ENCODE data around the gene ZNF280C. TPM values are rescaled to one million over a fixed set of nuclear protein-coding genes. Genes with fewer than 3 reads are reported as not detected.

ZNF280C gene
- total and polyA plus RNA-seq, 2 of the 13 experiments (the other 11 are each of a cell fraction or from before 2014, with no cell fraction given): 3.0 to 3.3 TPM

GRCh38 chrX:130260316-130260715, 8.4 kb downstream of the ZNF280C start:
- H3K9me3 ChIP-seq (ENCODE audit: low read length): no peaks in the 10 kb centered on the region
- H3K4me2 ChIP-seq (ENCODE audit: low read depth, low read length): no peak overlapping the region
- no peak overlapping the region for H3K27ac ChIP-seq (ENCODE audit: extremely low read length, insufficient read depth, low read length)
- POLR2A ChIA-PET: no interaction called here
- H3K27me3 ChIP-seq (ENCODE audit: control insufficient read depth in 1 of 2, insufficient read depth in 2 of 2, low read length in 2 of 2): no peaks in the 10 kb centered on the region
- WGBS (ENCODE audit: low lambda C conversion rate): 86% methylated on average over 2 of the region's 2 CpGs
- BruUV-seq (replicated peaks): no TSS peak
- in situ Hi-C loops (cut with HindIII; ENCODE audit: extremely low pct_ligation_motif_present, low pct_unique_long_range_greater_than_20kb) (no loop called here), intact Hi-C loops (cut with micrococcal nuclease; ENCODE audit: unreplicated experiment) (no loop called here)
- H3K4me3 ChIP-seq (replicated peaks in 1 of 3; ENCODE audit: insufficient read depth in 1 of 3, low read depth in 2 of 3, low read length in 3 of 3): no peak overlapping the region
- TF ChIP-seq ZNF232 (CRISPR knock-in tag; IDR thresholded peaks at IDR 0.05; ENCODE audit: borderline replicate concordance) (no peak), ZC3H13 (CRISPR knock-in tag; IDR thresholded peaks at IDR 0.05) (no peak), GABPB1 (CRISPR knock-in tag; IDR thresholded peaks at IDR 0.05) (no peak), THAP11 (CRISPR knock-in tag; IDR thresholded peaks at IDR 0.05) (no peak), ZNF276 (CRISPR knock-in tag; IDR thresholded peaks at IDR 0.05; ENCODE audit: low read depth) (no peak), ZNF24 (IDR thresholded peaks at IDR 0.05) (no peak), SMAD1 (CRISPR knock-in tag; IDR thresholded peaks at IDR 0.05; ENCODE audit: borderline replicate concordance, low read depth) (no peak), ZNF75D (CRISPR knock-in tag; IDR thresholded peaks at IDR 0.05; ENCODE audit: borderline replicate concordance) (no peak), FIP1L1 (IDR thresholded peaks at IDR 0.05; ENCODE audit: borderline replicate concordance, insufficient read depth, low read depth, low read length) (no peak), ARNTL (CRISPR knock-in tag; IDR thresholded peaks at IDR 0.05) (no peak), NBN (conservative IDR thresholded peaks at IDR 0.05) (no peak), PTBP1 (IDR thresholded peaks at IDR 0.05; ENCODE audit: low read depth, low read length, poor library complexity, severe bottlenecking) (no peak), TFDP1 (CRISPR knock-in tag; IDR thresholded peaks at IDR 0.05; ENCODE audit: borderline replicate concordance) (no peak)
- no peaks in the 10 kb centered on the region for H3K79me2 ChIP-seq (ENCODE audit: insufficient read depth, low read length)
- H3K9ac ChIP-seq (ENCODE audit: insufficient read depth, low read depth, low read length): no peak overlapping the region
- DNase-seq (ENCODE audit: low spot score) (no peak), ATAC-seq (no peak), FAIRE-seq (no peak)
- no peaks in the 10 kb centered on the region for H3K36me3 ChIP-seq (replicated peaks in 1 of 2; ENCODE audit: control insufficient read depth in 1 of 2, insufficient read depth in 2 of 2, low read length in 2 of 2)
- no peaks in the 10 kb centered on the region for H3K4me1 ChIP-seq (ENCODE audit: insufficient read depth, low read length)
- H2AFZ ChIP-seq (ENCODE audit: low read length): no peak overlapping the region
- H4K20me1 ChIP-seq (ENCODE audit: insufficient read depth, low read length): no peaks in the 10 kb centered on the region
- CTCF ChIA-PET (ENCODE audit: low intra/inter-chr PET ratio, low total read pairs): no interaction called here
